Stimulated activated naive CD8-positive, alpha-beta T cell treated with anti-CD3 and anti-CD28 coated beads, Interleukin-15, amount 100 ng/mL, for 72 hours (primary cell): ENCODE results near the gene PTPRG.

Experiments used
- ATAC-seq: fragments of 150-1000 bp; cut with Tn5 transposase; 2 replicates; pipeline ENCODE4 v1.10.0; 2021; ENCODE audit warnings: mild to moderate bottlenecking, moderate library complexity
- DNase-seq, 2 donors: peaks; one replicate each; pipeline ENCODE4 v3.0.0; 2021 to 2022
- H3K27ac Mint-ChIP-seq, 2 donors: one replicate each; pipeline ENCODE4 v1.8.0; 2022; ENCODE audit warnings: mild to moderate bottlenecking in 2 of 2, mixed read lengths in 2 of 2, moderate library complexity in 2 of 2
- H3K27me3 Mint-ChIP-seq: one replicate; pipeline ENCODE4 v1.8.0; 2022; ENCODE audit warnings: mixed read lengths
- H3K4me1 Mint-ChIP-seq: one replicate; pipeline ENCODE4 v1.8.0; 2022; ENCODE audit warnings: mild to moderate bottlenecking, mixed read lengths
- H3K4me3 Mint-ChIP-seq, 2 donors: one replicate each; pipeline ENCODE4 v1.8.0; 2022; ENCODE audit warnings: mild to moderate bottlenecking in 2 of 2, mixed read lengths in 2 of 2, moderate library complexity in 1 of 2
- H3K9me3 Mint-ChIP-seq, 2 donors: one replicate each; pipeline ENCODE4 v1.8.0; 2022; ENCODE audit warnings: mixed read lengths in 2 of 2

Gene PTPRG

DNA sequence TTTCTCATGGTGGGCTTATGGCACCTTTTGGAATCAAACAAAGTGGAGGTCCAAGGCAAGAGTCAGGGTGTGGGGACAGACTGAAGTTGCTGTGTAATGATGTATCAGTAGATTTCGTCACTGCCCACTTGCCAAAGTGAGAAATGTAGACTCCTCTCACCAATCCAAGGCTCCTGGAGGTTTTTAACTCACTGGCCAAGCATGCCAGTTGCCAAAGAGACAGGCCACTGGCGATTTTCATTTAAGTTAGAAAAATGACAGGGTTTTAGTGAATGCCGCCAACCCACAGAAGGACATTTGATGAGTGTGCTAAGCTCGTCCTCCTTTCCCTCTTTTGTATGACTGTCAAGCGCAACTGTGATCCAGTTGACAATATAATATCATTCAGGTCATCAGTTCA lies 602.8 kb downstream of the PTPRG start:
- ATAC-seq (no peak), DNase-seq (no peak)
- H3K27ac Mint-ChIP-seq: no peak overlapping the region
- peaks cover 12% of the 10 kb centered on the region for H3K27me3 Mint-ChIP-seq
- no peak overlapping the region for H3K4me3 Mint-ChIP-seq
- no peaks in the 10 kb centered on the region for H3K4me1 Mint-ChIP-seq
- no peaks in the 10 kb centered on the region for H3K9me3 Mint-ChIP-seq

DNA sequence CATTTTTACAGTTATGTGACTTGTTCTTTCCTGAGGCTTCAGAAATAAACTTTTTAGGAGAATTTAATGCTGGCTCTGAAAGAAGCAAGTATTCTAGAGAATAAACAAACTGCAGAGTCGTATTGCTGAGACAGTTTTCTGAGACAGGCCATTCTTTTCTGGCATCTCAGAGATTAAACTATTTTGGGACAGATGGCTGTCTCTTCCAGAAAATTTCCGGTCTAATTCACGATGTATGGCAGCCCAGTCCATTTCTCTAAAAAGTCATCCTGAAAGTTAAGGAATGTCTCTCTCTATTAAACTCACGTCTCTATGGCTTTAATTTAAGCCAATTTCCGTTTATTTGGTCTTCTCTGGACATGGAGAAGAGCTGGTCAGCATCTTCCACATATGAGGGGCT lies 603.4 kb downstream of the PTPRG start:
- DNase-seq (no peak), ATAC-seq (no peak)
- Mint-ChIP-seq H3K27me3 (peaks cover 12% of the 10 kb centered on the region), H3K9me3 (no peaks in the 10 kb centered on the region), H3K4me3 (no peak overlapping the region), H3K4me1 (no peaks in the 10 kb centered on the region), H3K27ac (no peak overlapping the region)

DNA sequence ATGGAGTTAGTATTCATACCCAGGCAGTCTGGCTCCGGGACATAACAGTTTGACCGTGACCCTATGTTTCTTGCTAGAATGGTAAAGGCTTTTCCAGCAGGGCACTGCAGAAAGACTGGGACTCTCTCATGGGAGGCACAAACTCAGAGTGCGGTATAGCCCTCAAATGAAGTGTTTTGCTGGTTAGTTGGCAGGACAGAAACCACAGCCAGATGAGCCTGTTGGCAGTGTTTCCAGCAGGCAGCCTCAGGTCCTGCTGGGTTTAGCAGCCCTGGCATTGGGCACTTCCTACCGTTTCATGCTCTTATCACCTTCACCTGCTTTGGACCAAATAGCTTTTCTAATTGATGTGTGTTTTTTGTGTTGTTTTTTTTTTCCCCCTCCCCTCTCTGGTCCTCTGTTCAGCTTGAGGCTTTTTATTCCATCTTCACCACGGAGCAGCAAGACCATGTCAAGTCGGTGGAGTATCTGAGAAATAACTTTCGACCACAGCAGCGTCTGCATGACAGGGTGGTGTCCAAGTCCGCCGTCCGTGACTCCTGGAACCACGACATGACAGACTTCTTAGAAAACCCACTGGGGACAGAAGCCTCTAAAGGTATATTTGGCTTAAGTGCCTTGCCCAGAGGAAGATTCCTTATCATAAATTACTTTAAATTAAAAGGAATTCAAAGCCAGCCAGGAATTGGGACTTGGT lies 606.3 kb downstream of the PTPRG start:
- Mint-ChIP-seq H3K9me3 (no peaks in the 10 kb centered on the region), H3K4me3 (no peak overlapping the region), H3K27ac (peak overlapping the region in 1 of 2 donors; percentile 57), H3K27me3 (peaks cover 12% of the 10 kb centered on the region), H3K4me1 (no peaks in the 10 kb centered on the region)
- ATAC-seq (no peak), DNase-seq (no peak)

DNA sequence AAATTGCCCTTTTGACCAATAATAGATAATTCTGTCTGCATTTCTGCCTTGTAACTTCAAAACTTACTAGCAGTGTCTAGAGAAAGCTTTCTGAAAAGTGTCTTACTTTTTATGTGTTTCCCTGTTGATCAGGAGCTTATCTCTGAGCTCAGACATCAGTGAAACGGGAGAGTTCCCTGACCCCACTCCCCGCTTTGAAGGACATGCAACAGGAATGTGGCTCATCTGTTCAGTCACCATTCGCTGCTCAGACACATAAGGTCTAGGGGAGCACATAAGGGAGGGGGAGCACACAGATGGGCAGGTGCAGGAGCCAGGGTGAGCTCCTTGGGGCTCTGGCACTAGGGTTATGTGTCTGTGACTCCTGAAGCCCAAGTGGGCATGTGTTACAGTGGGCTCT lies 607.0 kb downstream of the PTPRG start:
- no peak overlapping the region for H3K27ac Mint-ChIP-seq

DNA sequence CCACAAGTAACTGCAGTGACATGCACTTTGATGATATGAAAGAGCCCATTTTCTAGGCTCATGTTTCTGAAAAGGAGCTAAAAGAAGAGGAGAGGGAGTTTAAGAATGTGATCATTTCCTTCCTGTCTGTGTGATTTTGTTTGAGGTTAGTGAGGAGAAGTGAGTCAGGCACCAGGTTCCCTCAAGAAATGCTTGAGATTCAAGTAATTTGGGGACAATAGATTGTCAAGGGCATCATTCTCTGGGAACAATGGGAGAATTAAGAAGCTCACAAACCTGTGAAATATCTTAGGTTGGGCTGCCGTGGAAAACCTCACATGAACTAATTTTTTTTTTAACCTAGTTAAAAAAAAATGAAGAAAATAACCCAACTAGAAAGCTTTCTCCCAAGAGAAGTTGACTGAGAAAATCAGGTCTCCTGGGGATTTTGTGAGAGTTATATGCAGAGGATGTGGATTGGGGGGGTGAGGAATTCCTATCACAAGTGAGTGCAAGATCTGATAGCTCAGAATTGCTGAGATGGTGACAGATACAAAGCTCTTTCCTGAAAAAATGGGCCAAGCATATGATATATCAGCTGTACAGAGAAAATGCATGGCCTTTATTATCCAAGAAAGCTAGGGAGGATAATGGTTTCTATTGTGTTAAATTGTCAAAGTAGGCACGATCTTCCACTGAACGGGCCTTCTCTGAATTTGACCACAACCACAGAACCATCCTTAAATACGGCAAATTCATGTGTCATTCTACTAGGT lies 608.7 kb downstream of the PTPRG start:
- ATAC-seq (no peak), DNase-seq (no peak)
- H3K4me3 Mint-ChIP-seq: no peak overlapping the region
- peaks cover 12% of the 10 kb centered on the region for H3K27me3 Mint-ChIP-seq
- no peak overlapping the region for H3K27ac Mint-ChIP-seq
- no peaks in the 10 kb centered on the region for H3K9me3 Mint-ChIP-seq
- no peaks in the 10 kb centered on the region for H3K4me1 Mint-ChIP-seq

More for the DNA sequence above, 607.0 kb downstream of the PTPRG start:
- Mint-ChIP-seq H3K4me3 (no peak overlapping the region), H3K27me3 (peaks cover 12% of the 10 kb centered on the region), H3K4me1 (no peaks in the 10 kb centered on the region), H3K9me3 (no peaks in the 10 kb centered on the region)
- DNase-seq (no peak), ATAC-seq (no peak)

DNA sequence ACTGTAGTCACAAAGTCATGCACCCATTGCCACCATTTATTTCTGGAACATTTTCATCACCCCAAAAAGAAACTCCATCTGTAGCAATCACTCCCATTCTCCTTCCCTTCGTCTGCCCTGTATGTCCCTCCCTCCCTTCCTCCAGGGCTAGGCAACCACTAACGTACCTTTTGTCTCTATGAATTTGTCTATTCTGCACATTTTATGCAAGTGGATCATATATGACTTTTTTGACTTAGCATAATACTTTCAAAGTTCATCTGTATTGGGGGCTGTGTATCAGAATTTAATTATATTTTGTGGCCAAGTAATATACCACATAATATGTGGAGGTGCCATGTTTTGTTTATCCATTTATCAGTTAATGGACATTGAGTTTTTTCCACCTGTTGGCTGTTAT lies 610.4 kb downstream of the PTPRG start:
- DNase-seq (no peak), ATAC-seq (no peak)
- Mint-ChIP-seq H3K4me1 (no peaks in the 10 kb centered on the region), H3K27ac (no peak overlapping the region), H3K27me3 (peaks cover 26% of the 10 kb centered on the region), H3K9me3 (no peaks in the 10 kb centered on the region), H3K4me3 (no peak overlapping the region)

DNA sequence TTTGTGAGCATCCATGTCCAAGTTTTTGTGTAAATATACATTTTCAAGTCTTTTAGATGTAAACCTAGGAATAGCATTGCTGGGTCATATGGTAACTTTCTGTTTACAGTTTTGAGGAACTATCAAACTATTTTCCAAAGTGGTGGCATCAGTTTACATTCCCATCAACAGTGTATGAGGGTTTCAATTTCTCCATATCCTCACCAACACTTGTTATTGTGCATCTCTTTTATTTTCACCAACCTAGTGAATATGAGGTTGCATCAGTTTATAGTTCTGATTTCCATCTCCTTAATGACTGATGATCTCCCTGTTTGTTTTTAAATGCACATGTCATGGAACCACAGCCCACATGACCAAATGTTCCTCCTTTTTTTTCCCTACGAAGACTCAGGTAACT lies 610.8 kb downstream of the PTPRG start:
- ATAC-seq: no peak
- Mint-ChIP-seq H3K27ac (no peak overlapping the region), H3K4me3 (no peak overlapping the region), H3K27me3 (peaks cover 26% of the 10 kb centered on the region), H3K9me3 (no peaks in the 10 kb centered on the region), H3K4me1 (no peaks in the 10 kb centered on the region)
- DNase-seq: no peak

DNA sequence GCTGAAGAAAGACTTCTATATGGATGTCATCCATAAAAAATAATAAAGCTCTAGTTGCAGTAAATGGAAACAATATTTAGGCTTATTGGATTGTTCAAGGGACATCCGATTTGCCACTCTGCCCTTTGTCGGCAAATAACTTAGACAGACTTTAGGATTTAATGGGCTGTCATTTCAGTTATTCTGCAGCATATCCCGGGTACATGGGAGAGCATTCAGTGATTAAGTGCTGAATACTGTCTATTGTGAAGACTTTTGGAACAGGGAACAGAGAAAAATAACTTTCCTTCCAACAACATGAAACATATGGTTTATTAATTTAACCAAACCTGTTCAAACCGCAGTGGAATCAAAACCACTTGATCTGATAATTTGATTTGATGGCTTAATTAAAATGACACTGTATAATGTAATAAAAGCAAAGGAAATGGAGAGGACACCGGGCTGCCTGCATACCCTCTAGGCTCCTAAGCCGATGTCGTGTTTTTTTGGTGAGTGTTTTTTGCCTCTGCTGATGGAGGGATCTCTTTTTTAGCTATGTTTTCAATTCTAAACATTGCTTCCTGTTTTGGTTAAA lies 612.7 kb downstream of the PTPRG start:
- Mint-ChIP-seq H3K9me3 (no peaks in the 10 kb centered on the region), H3K4me3 (no peak overlapping the region)

DNA sequence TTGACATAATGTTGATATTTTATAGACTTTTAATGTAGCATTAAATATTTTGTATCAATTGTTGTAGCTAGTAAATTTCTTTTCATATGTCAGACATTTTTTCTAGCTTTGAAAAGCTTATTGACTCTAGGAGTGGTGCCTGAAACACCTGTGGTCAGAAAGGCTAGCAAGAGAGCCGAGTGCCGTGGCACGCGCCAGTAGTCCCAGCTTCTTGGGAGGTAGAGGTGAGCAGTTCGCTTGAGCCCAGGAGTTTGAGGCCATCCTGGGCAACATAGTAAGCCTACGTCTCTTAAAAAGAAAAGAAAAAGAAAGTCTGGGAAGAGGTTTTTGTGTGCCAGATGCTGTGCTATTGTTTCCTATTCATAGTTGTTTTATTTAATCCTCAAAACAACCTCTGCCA lies 613.8 kb downstream of the PTPRG start:
- DNase-seq: no peak
- Mint-ChIP-seq H3K4me3 (no peak overlapping the region), H3K9me3 (no peaks in the 10 kb centered on the region), H3K27ac (no peak overlapping the region), H3K4me1 (no peaks in the 10 kb centered on the region), H3K27me3 (peaks cover 14% of the 10 kb centered on the region)
- no peak for ATAC-seq

More for the DNA sequence above, 612.7 kb downstream of the PTPRG start:
- H3K27me3 Mint-ChIP-seq: peaks cover 14% of the 10 kb centered on the region
- H3K27ac Mint-ChIP-seq: no peak overlapping the region
- no peak for DNase-seq
- no peak for ATAC-seq
- no peaks in the 10 kb centered on the region for H3K4me1 Mint-ChIP-seq

DNA sequence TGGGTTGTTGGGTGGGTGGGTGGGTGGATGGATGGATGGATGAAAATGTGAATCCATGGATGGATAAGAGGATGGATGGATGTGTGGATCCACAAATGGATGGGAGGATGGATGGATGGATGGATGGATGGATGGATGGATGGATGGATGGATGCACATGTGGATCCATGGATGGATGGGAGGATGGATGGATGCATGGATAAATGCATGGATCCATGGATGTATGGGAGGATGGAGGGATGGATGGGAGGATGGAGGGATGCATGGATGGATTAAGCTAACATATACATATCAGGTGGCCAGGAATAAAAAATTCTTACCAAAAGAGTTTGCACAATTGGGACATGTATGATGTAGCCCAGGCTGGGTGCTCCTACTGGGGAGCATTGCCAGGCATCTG lies 616.7 kb downstream of the PTPRG start:
- H3K27me3 Mint-ChIP-seq: peaks cover 14% of the 10 kb centered on the region
- H3K4me1 Mint-ChIP-seq: no peaks in the 10 kb centered on the region
- H3K9me3 Mint-ChIP-seq: no peaks in the 10 kb centered on the region
- no peak for DNase-seq
- no peak overlapping the region for H3K27ac Mint-ChIP-seq
- no peak overlapping the region for H3K4me3 Mint-ChIP-seq
- ATAC-seq: no peak

DNA sequence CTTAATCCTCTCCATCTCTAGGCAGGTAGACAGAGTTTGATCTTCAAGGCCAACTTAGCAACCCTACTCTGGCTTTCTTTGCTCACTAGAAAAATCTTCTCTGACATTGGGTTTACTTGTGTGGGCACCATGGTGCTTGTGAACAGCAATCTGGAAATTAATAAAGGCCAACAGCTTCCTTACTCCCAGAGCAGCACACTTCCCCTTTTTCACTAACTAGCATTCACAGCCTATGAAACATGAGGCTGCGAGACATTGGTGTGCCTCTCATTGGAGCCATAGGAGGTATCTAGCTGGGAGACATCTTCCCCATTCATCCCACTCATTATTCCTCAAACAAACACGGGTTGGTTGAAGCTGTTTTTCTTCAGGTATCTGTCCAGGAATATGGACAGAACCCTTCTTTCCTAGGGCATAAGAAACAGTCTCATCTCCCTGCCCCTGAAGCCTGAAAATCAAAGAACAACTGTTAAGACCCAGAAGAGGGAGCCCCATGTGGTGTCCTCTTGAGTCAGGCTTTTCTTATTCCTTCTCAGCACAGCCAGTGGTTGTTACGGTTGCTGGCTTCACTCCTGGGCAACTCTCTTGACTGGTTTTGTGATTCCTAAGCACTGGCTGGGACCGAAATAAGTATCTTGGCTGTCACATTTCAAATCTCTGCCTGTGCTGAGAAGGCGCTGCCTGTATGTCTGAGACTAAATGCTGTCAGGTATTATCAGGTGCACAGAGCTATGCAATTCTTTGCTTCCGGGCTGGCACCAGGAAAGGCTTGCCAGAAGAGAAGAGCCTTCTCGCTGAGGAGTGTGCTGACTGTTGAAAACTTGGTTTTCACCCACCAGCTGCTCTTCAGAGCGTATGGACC lies 617.6 kb downstream of the PTPRG start:
- Mint-ChIP-seq H3K27ac (no peak overlapping the region), H3K27me3 (peaks cover 18% of the 10 kb centered on the region), H3K4me1 (no peaks in the 10 kb centered on the region), H3K4me3 (no peak overlapping the region), H3K9me3 (no peaks in the 10 kb centered on the region)
- ATAC-seq: no peak
- DNase-seq: no peak

DNA sequence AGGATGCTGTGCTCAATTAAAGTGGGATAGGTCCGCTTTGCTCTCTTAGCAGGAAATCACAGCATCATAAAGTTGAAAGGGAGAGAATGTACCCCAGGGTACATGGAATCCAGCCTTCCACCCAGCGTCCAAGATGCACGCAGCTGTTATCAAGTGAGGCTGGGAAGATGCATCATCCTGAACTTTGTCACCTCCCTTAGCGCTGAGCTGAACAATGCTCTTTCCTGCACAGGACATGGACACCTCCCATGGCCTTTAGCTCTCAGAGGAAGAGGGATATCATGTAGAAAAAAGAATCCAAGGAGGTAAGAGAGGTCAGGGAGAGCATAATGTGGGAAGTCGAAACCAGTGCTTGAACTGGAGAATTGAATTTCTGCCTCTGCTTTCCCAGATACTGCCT lies 619.1 kb downstream of the PTPRG start:
- peaks cover 28% of the 10 kb centered on the region for H3K27me3 Mint-ChIP-seq
- DNase-seq (no peak), ATAC-seq (no peak)
- no peak overlapping the region for H3K4me3 Mint-ChIP-seq
- no peaks in the 10 kb centered on the region for H3K9me3 Mint-ChIP-seq
- H3K27ac Mint-ChIP-seq: no peak overlapping the region
- H3K4me1 Mint-ChIP-seq: no peaks in the 10 kb centered on the region

DNA sequence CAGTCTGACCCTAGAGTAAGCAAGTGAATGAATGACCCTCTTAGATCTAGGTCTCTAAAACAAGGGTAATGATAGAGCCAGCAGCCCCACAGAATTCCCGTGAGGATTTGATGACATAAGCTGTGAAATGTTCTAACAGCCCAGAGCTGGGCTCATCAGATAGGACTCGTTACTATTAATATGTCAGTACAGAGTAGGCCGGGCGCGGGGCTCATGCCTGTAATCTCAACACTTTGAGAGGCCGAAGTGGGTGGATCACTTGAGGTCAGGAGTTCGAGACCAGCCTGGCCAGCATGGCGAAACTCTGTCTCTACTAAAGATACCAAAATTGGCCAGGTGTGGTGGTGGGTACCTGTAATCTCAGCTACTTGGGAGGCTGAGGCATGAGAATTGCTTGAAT lies 621.7 kb downstream of the PTPRG start:
- Mint-ChIP-seq H3K27ac (no peak overlapping the region), H3K4me1 (no peaks in the 10 kb centered on the region), H3K27me3 (peaks cover 18% of the 10 kb centered on the region), H3K4me3 (no peak overlapping the region), H3K9me3 (no peaks in the 10 kb centered on the region)
- no peak for DNase-seq
- no peak for ATAC-seq

DNA sequence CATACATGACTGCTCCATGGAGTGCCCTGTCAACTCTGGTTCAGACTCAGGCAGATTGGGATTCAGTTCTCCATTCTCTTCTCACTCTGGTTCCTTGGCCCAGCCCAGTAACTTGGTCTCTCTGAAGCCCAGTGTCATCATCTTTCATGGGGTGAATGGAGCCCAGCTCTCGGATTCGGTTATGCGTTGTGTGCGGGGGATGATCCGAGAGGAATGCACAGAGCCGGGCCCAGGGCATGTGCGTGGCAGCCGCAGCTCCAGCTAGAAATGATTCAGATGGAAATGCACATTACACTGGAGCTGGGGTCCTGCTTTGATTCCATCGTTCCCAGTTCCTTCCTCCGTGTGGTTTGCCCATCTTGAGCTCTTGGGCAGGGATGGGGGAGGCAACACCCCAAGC lies 622.6 kb downstream of the PTPRG start:
- Mint-ChIP-seq H3K4me1 (peaks cover 7% of the 10 kb centered on the region), H3K27ac (no peak overlapping the region), H3K27me3 (peaks cover 18% of the 10 kb centered on the region), H3K9me3 (no peaks in the 10 kb centered on the region), H3K4me3 (no peak overlapping the region)
- DNase-seq: no peak
- no peak for ATAC-seq

DNA sequence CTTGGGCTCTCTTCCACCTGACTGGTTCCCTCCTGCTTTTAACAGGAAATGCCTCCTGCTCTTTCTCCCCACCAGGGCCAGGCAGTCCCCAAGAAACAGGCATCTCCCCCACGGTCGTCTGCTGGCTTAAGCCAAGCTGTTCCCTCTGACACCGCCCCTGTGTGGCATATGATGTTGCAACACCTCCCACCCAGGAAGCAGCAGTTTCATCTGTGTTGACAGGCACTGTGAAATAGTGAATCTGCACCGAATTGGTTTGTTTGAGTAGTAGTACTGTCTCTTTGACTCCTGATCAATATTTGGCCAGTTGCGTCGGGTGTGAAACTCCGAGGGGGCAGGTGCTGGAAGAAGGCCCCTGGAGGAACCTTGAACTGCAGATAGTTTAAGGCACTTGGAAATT lies 623.2 kb downstream of the PTPRG start:
- ATAC-seq (no peak), DNase-seq (no peak)
- Mint-ChIP-seq H3K4me3 (no peak overlapping the region), H3K4me1 (peaks cover 12% of the 10 kb centered on the region), H3K27ac (peak overlapping the region in 1 of 2 donors; percentile 37), H3K27me3 (peaks cover 22% of the 10 kb centered on the region), H3K9me3 (no peaks in the 10 kb centered on the region)
